ENCODE measurements around the gene GMDS. TPM values are rescaled to one million over a fixed set of nuclear protein-coding genes. Genes with fewer than 3 reads are reported as not detected.
A peak's percentile ranks its signal among the peaks of the same experiment; 100 is the strongest.

GMDS gene
- total and polyA plus RNA-seq, 4 donors, result 7.3 to 28.3 (median 16.1) TPM

GRCh38 chr6:1858859-1859258, 386.5 kb downstream of the GMDS start:
- ATAC-seq (ENCODE audit: insufficient read depth, low FRiP score) (no peak), DNase-seq (no peak)
- Histone ChIP-seq H3K9ac (ENCODE audit: insufficient read depth in 1 of 2, low read length in 2 of 2) (no peak overlapping the region), H3K9me3 (ENCODE audit: control insufficient read depth in 4 of 4, insufficient read depth in 3 of 4, low read length in 3 of 4) (no peaks in the 10 kb centered on the region), H3K4me3 (no peak overlapping the region), H3K4me1 (ENCODE audit: control insufficient read depth in 5 of 5, insufficient read depth in 5 of 5, low read length in 5 of 5) (no peaks in the 10 kb centered on the region), H3K36me3 (ENCODE audit: control insufficient read depth in 4 of 4, insufficient read depth in 4 of 4, low read length in 4 of 4) (no peaks in the 10 kb centered on the region), H3K27me3 (ENCODE audit: control insufficient read depth in 3 of 3, insufficient read depth in 3 of 3, low read length in 2 of 3) (peaks cover 0 to 44% (median 29%) of the 10 kb centered on the region in 3 donors), H3K27ac (ENCODE audit: low read depth in 1 of 2, low read length in 1 of 2) (no peak overlapping the region)
- TF ChIP-seq CTCF (IDR thresholded peaks at IDR 0.05; ENCODE audit: control extremely low read depth, extremely low read depth), result no peak
- 92 to 94% methylated on average over 6 of the region's 6 CpGs for WGBS, 2 donors

- H3K9ac ChIP-seq (ENCODE audit: insufficient read depth in 1 of 2, low read length in 2 of 2), result no peak overlapping the region
- no peak for TF ChIP-seq CTCF (IDR thresholded peaks at IDR 0.05; ENCODE audit: control extremely low read depth, extremely low read depth)
Observed at GRCh38 chr6:1858196-1858595, 387.2 kb downstream of the GMDS start.

GRCh38 chr6:1856381-1856780, 389.0 kb downstream of the GMDS start:
- TF ChIP-seq CTCF (IDR thresholded peaks at IDR 0.05; ENCODE audit: control extremely low read depth, extremely low read depth), result no peak
- Histone ChIP-seq H3K27me3 (ENCODE audit: control insufficient read depth in 3 of 3, insufficient read depth in 3 of 3, low read length in 2 of 3) (peaks cover 0 to 19% (median 17%) of the 10 kb centered on the region in 3 donors), H3K36me3 (ENCODE audit: control insufficient read depth in 4 of 4, insufficient read depth in 4 of 4, low read length in 4 of 4) (no peaks in the 10 kb centered on the region), H3K27ac (ENCODE audit: low read depth in 1 of 2, low read length in 1 of 2) (no peak overlapping the region), H3K4me3 (no peak overlapping the region), H3K4me1 (ENCODE audit: control insufficient read depth in 5 of 5, insufficient read depth in 5 of 5, low read length in 5 of 5) (no peaks in the 10 kb centered on the region), H3K9me3 (ENCODE audit: control insufficient read depth in 4 of 4, insufficient read depth in 3 of 4, low read length in 3 of 4) (no peaks in the 10 kb centered on the region), H3K9ac (ENCODE audit: insufficient read depth in 1 of 2, low read length in 2 of 2) (no peak overlapping the region)
- peak; percentile 44 to 66 (median 46) for DNase-seq
- WGBS, 2 donors, result 45 to 51% methylated on average over 3 of the region's 3 CpGs
- ATAC-seq (ENCODE audit: insufficient read depth, low FRiP score), result no peak

More at GRCh38 chr6:1858196-1858595, 387.2 kb downstream of the GMDS start:
- Histone ChIP-seq H3K9me3 (ENCODE audit: control insufficient read depth in 4 of 4, insufficient read depth in 3 of 4, low read length in 3 of 4) (no peaks in the 10 kb centered on the region), H3K27ac (ENCODE audit: low read depth in 1 of 2, low read length in 1 of 2) (no peak overlapping the region), H3K36me3 (ENCODE audit: control insufficient read depth in 4 of 4, insufficient read depth in 4 of 4, low read length in 4 of 4) (no peaks in the 10 kb centered on the region), H3K4me1 (ENCODE audit: control insufficient read depth in 5 of 5, insufficient read depth in 5 of 5, low read length in 5 of 5) (no peaks in the 10 kb centered on the region), H3K27me3 (ENCODE audit: control insufficient read depth in 3 of 3, insufficient read depth in 3 of 3, low read length in 2 of 3) (peaks cover 0 to 37% (median 24%) of the 10 kb centered on the region in 3 donors), H3K4me3 (no peak overlapping the region)
- DNase-seq (no peak), ATAC-seq (ENCODE audit: insufficient read depth, low FRiP score) (no peak)
- WGBS, 2 donors, result 68 to 93% methylated on average over 4 of the region's 4 CpGs

GRCh38 chr6:1855890-1856289, 389.5 kb downstream of the GMDS start:
- no peak for TF ChIP-seq CTCF (IDR thresholded peaks at IDR 0.05; ENCODE audit: control extremely low read depth, extremely low read depth)
- Histone ChIP-seq H3K27me3 (ENCODE audit: control insufficient read depth in 3 of 3, insufficient read depth in 3 of 3, low read length in 2 of 3) (peaks cover 0 to 15% (median 13%) of the 10 kb centered on the region in 3 donors), H3K4me3 (no peak overlapping the region), H3K4me1 (ENCODE audit: control insufficient read depth in 5 of 5, insufficient read depth in 5 of 5, low read length in 5 of 5) (no peaks in the 10 kb centered on the region), H3K36me3 (ENCODE audit: control insufficient read depth in 4 of 4, insufficient read depth in 4 of 4, low read length in 4 of 4) (no peaks in the 10 kb centered on the region), H3K9ac (ENCODE audit: insufficient read depth in 1 of 2, low read length in 2 of 2) (no peak overlapping the region), H3K9me3 (ENCODE audit: control insufficient read depth in 4 of 4, insufficient read depth in 3 of 4, low read length in 3 of 4) (no peaks in the 10 kb centered on the region), H3K27ac (ENCODE audit: low read depth in 1 of 2, low read length in 1 of 2) (no peak overlapping the region)
- no peak for DNase-seq
- no peak for ATAC-seq (ENCODE audit: insufficient read depth, low FRiP score)
- 63 to 91% methylated on average over 4 of the region's 4 CpGs for WGBS, 2 donors

Measured in lung (tissue), 12 donors.